H1 (cell line): ENCODE measurements around the gene ITGB4. TPM values are rescaled to one million over a fixed set of nuclear protein-coding genes. Genes with fewer than 3 reads are reported as not detected.

Experiments used
- BCL11A ChIP-seq, 2 experiments: IDR thresholded peaks; one replicate each; pipeline ENCODE4 v1.6.1; 2011; ENCODE audit warnings: low read depth in 2 of 2, low read length in 2 of 2, mild to moderate bottlenecking in 2 of 2
- CBX8 ChIP-seq: fragments of 300-800, 300-1000 bp; sonication (generic); IDR thresholded peaks from 2 replicates; pipeline ENCODE4 v1.7.1; 2016; ENCODE audit warnings: low read depth, low read length, borderline replicate concordance
- CHD1 ChIP-seq: IDR thresholded peaks from 2 replicates; pipeline ENCODE4 v1.6.1; 2012; ENCODE audit warnings: low read depth, low read length, improper control_type of control experiment
- CHD2 ChIP-seq: IDR thresholded peaks from 2 replicates; pipeline ENCODE4 v1.6.1; 2012; ENCODE audit warnings: low read length, improper control_type of control experiment
- CHD7 ChIP-seq: fragments of 300-600 bp; sonication (generic); IDR thresholded peaks from 2 replicates; pipeline ENCODE4 v1.7.1; 2012; ENCODE audit warnings: low read length, moderate library complexity, mild to moderate bottlenecking, inconsistent platforms; ENCODE audit not compliant: insufficient replicate concordance
- KDM1A ChIP-seq: fragments of 200-600, 300-600 bp; sonication (generic); IDR thresholded peaks from 2 replicates; pipeline ENCODE4 v1.7.1; 2016; ENCODE audit warnings: mild to moderate bottlenecking, low read length, borderline replicate concordance
- POLR2AphosphoS5 ChIP-seq: IDR thresholded peaks from 2 replicates; pipeline ENCODE4 v1.6.1; 2011; ENCODE audit warnings: low read depth, low read length
- RAD21 ChIP-seq, 2 experiments: IDR thresholded peaks in 1 of 2; conservative IDR thresholded peaks in 1 of 2; 2 replicates each; pipeline ENCODE4 v1.6.1; 2011; ENCODE audit warnings: low read depth in 2 of 2, low read length in 2 of 2, improper control_type of control experiment in 1 of 2, inconsistent platforms in 1 of 2, mild to moderate bottlenecking in 1 of 2, moderate library complexity in 1 of 2
- SAP30 ChIP-seq: fragments of 300-600 bp; sonication (generic); IDR thresholded peaks from 2 replicates; pipeline ENCODE4 v1.7.1; 2012; ENCODE audit warnings: low read length, moderate library complexity, mild to moderate bottlenecking, inconsistent platforms; ENCODE audit not compliant: insufficient read depth, insufficient replicate concordance
- polyA plus RNA-seq, 7 experiments: library from polyadenylated mRNA; depleted of rRNA in 3 of 7; stranded (reverse) in 5 of 7; unstranded in 2 of 7; fragments of >200 nt in 5 of 7; fragments of 200-250 nt in 2 of 7; gene quantifications; 1 replicate in 5 of 7; 2 replicates in 1 of 7; 4 replicates in 1 of 7; pipeline versions ENCODE4 v1.2.1 to v1.2.3, GENCODE V29; 2011 to 2013; ENCODE audit warnings: missing spikeins in 2 of 7, mixed read lengths in 2 of 7
- total RNA-seq: library from RNA; stranded (reverse); fragmentation: NEBNext Ultra II Directional; extraction: Animal tissue kit (Norgen Biotek cat#: 25700); gene quantifications from 2 replicates; pipeline ENCODE4 v1.2.1, GENCODE V29; 2021

The ITGB4 gene
- total and polyA plus RNA-seq, 2 of the 8 experiments (the other 6 are each of a cell fraction or from before 2014, with no cell fraction given), result 5.2 to 5.6 TPM

- TF ChIP-seq CHD7, result no peak
- TF ChIP-seq CHD1, result no peak
- no peak for TF ChIP-seq BCL11A (IDR thresholded peaks at IDR 0.05; ENCODE audit: low read depth in 2 of 2, low read length in 2 of 2)
- peak in 1 of 2 experiments; percentile 20; a peak in 1 of 4 replicates for TF ChIP-seq RAD21 (IDR thresholded peaks at IDR 0.05 in 1 of 2, conservative IDR thresholded peaks at IDR 0.05 in 1 of 2; ENCODE audit: low read depth in 2 of 2, low read length in 2 of 2)
- no peak for TF ChIP-seq KDM1A
- peak; percentile 21; the same call in 1 of the 2 replicates for TF ChIP-seq POLR2AphosphoS5
- TF ChIP-seq CHD2, result no peak
- no peak for TF ChIP-seq CBX8
- no peak for TF ChIP-seq SAP30
These were observed 27.5 kb upstream of the ITGB4 start (continued) for GRCh38 chr17:75693500-75694481.
